ENCODE data around the gene SLC26A9. TPM values are rescaled to one million over a fixed set of nuclear protein-coding genes. Genes with fewer than 3 reads are reported as not detected.

The SLC26A9 gene
- total and polyA plus RNA-seq, 2 donors (not counting 3 experiments of a cell fraction or from before 2014, with no cell fraction given) = 0.10 to 0.20 TPM

- H4K20me1 ChIP-seq (replicated peaks; ENCODE audit: control insufficient read depth, extremely low read depth, insufficient read depth, low read length) = no peaks in the 10 kb centered on the region
- FAIRE-seq (no peak), DNase-seq (ENCODE audit: low read depth, low spot score) (no peak)
- no peak overlapping the region for H3K9ac ChIP-seq (replicated peaks; ENCODE audit: extremely low read depth, insufficient read depth, low read length)
- no peaks in the 10 kb centered on the region for H3K27me3 ChIP-seq (ENCODE audit: control insufficient read depth in 2 of 2, insufficient read depth in 2 of 2, low read length in 2 of 2)
- H3K4me2 ChIP-seq (ENCODE audit: insufficient read depth, low read length) = no peak overlapping the region
- H3K4me1 ChIP-seq (ENCODE audit: control insufficient read depth, extremely low read depth, insufficient read depth, low read length) = peaks cover 30% of the 10 kb centered on the region
- H3K9me3 ChIP-seq (replicated peaks; ENCODE audit: control insufficient read depth, insufficient read depth, low read length) = no peaks in the 10 kb centered on the region
- intact Hi-C loops (cut with micrococcal nuclease) (no loop called here), dilution Hi-C loops (cut with MboI; ENCODE audit: extremely low pct_ligation_motif_present, low sequenced_read_pairs) (loop anchor here (25.0 kb wide), 1 partner anchor 125 kb away; the partner anchor contains the start of gene AVPR1B)
- no peak overlapping the region for H3K27ac ChIP-seq (ENCODE audit: insufficient read depth, low read depth, low read length)
- H2AFZ ChIP-seq (ENCODE audit: low read depth, low read length) = peak overlapping the region; percentile 11
- ChIA-PET POLR2A (no interaction called here), CTCF (interaction anchor here (1.1 to 12.0 kb wide), 8 partner anchors 10 to 195 kb away, joined by 4 to 1606 read pairs (median 29); no protein-coding TSS in a partner anchor)
- no peaks in the 10 kb centered on the region for H3K79me2 ChIP-seq (ENCODE audit: control insufficient read depth, insufficient read depth, low read length)
- TF ChIP-seq FOS (IDR thresholded peaks at IDR 0.05; ENCODE audit: borderline replicate concordance, insufficient read depth, low read length) (no peak), POLR2AphosphoS5 (IDR thresholded peaks at IDR 0.05; ENCODE audit: insufficient read depth, low read depth, low read length) (no peak), JUN (IDR thresholded peaks at IDR 0.05; ENCODE audit: borderline replicate concordance, insufficient read depth, insufficient read length, low read depth) (no peak), EZH2 (IDR thresholded peaks at IDR 0.05; ENCODE audit: borderline replicate concordance, low read depth, low read length, severe bottlenecking) (no peak), GATA2 (IDR thresholded peaks at IDR 0.05; ENCODE audit: insufficient read depth, insufficient read length, low read depth, low read length) (no peak), POLR2A (IDR thresholded peaks at IDR 0.05; ENCODE audit: low read depth, low read length) (no peak), MYC (IDR thresholded peaks at IDR 0.05; ENCODE audit: low read depth, low read length) (no peak), CTCF (IDR thresholded peaks at IDR 0.05; ENCODE audit: extremely low read depth in 1 of 2, insufficient read depth in 1 of 2, low read depth in 1 of 2, low read length in 2 of 2) (no peak)
- TF ChIP-seq, protein P1, sequence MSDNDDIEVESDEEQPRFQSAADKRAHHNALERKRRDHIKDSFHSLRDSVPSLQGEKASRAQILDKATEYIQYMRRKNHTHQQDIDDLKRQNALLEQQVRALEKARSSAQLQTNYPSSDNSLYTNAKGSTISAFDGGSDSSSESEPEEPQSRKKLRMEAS (IDR thresholded peaks at IDR 0.05; ENCODE audit: insufficient read depth, insufficient read length) = no peak
- no peaks in the 10 kb centered on the region for H3K36me3 ChIP-seq (ENCODE audit: control insufficient read depth in 2 of 2, extremely low read depth in 1 of 2, insufficient read depth in 2 of 2, low read length in 2 of 2)
- no peak overlapping the region for H3K4me3 ChIP-seq (replicated peaks in 1 of 3; ENCODE audit: insufficient read depth in 1 of 3, low read depth in 1 of 3, low read length in 3 of 3)
- no TSS peak for BruUV-seq (replicated peaks)
- no peaks in the 10 kb centered on the region for H3K9me1 ChIP-seq (replicated peaks; ENCODE audit: control insufficient read depth, extremely low read depth, insufficient read depth, low read length)
Observed at GRCh38 chr1:205986861-205987260, 43.6 kb upstream of the SLC26A9 start.
